ENCODE data around the gene EFHC2.

DNA sequence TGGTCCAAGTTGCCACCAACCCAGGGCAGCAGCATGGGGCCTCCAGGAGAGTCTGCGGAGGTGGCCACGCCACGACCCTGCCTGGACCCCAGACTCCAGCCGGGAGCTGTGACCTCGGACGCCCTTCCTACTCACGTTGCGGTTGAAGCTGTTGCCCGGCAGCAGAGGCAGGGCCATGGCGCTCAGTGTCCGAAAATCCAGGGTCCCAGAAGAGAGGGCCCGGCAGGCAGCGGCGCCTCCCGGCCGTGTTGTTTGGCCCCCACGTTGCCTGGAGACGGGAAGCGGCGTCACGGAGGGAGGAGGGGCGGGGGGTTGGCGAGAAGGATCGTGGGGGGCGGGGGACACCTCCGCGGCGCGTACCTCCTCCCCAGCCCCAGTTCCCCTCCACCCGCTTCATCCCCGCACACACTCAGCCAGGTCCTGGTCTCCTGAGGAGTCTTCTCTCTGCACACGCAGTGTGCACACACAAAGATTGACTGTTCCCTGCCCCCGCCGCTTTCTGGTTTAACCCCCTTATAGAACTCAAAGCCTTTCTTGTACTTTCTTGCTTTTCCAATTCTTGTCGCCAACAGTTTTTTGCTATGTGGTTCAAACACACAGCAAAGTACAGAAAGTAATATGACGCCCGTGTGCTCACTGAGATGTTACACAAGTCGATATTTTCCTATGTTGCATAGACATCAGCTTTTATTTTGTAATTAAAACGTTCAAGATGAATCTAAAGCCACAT lies at the start of gene EFHC2:
- TF ChIP-seq, protein P1, sequence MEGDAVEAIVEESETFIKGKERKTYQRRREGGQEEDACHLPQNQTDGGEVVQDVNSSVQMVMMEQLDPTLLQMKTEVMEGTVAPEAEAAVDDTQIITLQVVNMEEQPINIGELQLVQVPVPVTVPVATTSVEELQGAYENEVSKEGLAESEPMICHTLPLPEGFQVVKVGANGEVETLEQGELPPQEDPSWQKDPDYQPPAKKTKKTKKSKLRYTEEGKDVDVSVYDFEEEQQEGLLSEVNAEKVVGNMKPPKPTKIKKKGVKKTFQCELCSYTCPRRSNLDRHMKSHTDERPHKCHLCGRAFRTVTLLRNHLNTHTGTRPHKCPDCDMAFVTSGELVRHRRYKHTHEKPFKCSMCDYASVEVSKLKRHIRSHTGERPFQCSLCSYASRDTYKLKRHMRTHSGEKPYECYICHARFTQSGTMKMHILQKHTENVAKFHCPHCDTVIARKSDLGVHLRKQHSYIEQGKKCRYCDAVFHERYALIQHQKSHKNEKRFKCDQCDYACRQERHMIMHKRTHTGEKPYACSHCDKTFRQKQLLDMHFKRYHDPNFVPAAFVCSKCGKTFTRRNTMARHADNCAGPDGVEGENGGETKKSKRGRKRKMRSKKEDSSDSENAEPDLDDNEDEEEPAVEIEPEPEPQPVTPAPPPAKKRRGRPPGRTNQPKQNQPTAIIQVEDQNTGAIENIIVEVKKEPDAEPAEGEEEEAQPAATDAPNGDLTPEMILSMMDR (IDR thresholded peaks at IDR 0.05; ENCODE audit: low read depth, low read length, poor library complexity, severe bottlenecking), result no peak
- no peak for TF ChIP-seq EZH2phosphoT487 (IDR thresholded peaks at IDR 0.05; ENCODE audit: borderline replicate concordance, low read length)
